ENCODE measurements around the gene OR2AE1. TPM values are rescaled to one million over a fixed set of nuclear protein-coding genes. Genes with fewer than 3 reads are reported as not detected.

The OR2AE1 gene
- total RNA-seq, 1 donor from 2014 or later = 1.3 TPM

DNA sequence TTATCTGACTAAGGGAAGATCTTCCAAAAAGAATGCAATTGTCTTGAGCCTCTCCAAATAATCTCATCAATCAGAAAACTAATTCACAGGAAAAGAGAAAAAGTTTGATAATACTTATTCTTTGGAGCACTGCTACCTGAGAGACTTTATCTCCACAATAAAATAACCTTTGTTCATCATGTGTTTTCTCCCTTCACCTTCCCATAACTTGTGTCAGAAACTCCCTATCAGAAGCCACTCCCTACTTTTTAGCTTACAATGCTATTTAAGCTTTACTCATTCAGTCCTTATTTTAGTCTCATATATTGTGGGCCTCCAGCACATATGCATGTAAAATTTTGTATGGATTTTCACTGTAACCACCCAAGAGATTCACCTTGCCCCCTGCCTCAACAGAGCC is 48.0 kb downstream of the OR2AE1 start:
- no peaks in the 10 kb centered on the region for H3K36me3 Mint-ChIP-seq (ENCODE audit: low read depth)
- H3K27me3 Mint-ChIP-seq = peaks cover 29% of the 10 kb centered on the region
- H3K9me3 Mint-ChIP-seq = no peaks in the 10 kb centered on the region
- H3K4me3 Mint-ChIP-seq = no peak overlapping the region
- POLR2A ChIA-PET = no interaction called here
- DNase-seq (no peak), ATAC-seq (ENCODE audit: low read depth) (no peak)
- intact Hi-C loops (cut with micrococcal nuclease) = no loop called here
- no peak for TF ChIP-seq CTCF (IDR thresholded peaks at IDR 0.05)
- no peak overlapping the region for H3K27ac Mint-ChIP-seq
- H3K4me1 Mint-ChIP-seq = no peaks in the 10 kb centered on the region
- CTCF ChIA-PET = interaction anchor here (0.6 kb wide), 1 partner anchor 210 kb away, joined by 4 read pairs; no protein-coding TSS in a partner anchor

GRCh38 chr7:99827040-99827778 is 49.6 kb downstream of the OR2AE1 start:
- Mint-ChIP-seq H3K36me3 (ENCODE audit: low read depth) (no peaks in the 10 kb centered on the region), H3K9me3 (no peaks in the 10 kb centered on the region), H3K27ac (no peak overlapping the region), H3K4me3 (no peak overlapping the region), H3K27me3 (peaks cover 23% of the 10 kb centered on the region), H3K4me1 (no peaks in the 10 kb centered on the region)
- ATAC-seq (ENCODE audit: low read depth) = no peak
- no peak for TF ChIP-seq CTCF (IDR thresholded peaks at IDR 0.05)
- no peak for DNase-seq
- intact Hi-C loops (cut with micrococcal nuclease) = no loop called here
- ChIA-PET CTCF (no interaction called here), POLR2A (no interaction called here)

Other genes with a start within 250 kb of the OR2AE1 start
- gene CYP3A5, start 197.0 kb downstream of the OR2AE1 start, total RNA-seq = not detected in 2 replicates
- gene CYP3A7, start 141.8 kb downstream of the OR2AE1 start, total RNA-seq = not detected in 2 replicates
- not detected in 2 replicates for gene CYP3A4, start 92.8 kb downstream of the OR2AE1 start, total RNA-seq
- gene CYP3A43, start 49.0 kb downstream of the OR2AE1 start, total RNA-seq = not detected in 2 replicates
- 33.1 and 35.8 TPM in 2 replicates for gene TRIM4, start 42.5 kb upstream of the OR2AE1 start, total RNA-seq
- not detected in 2 replicates for gene GJC3, start 52.6 kb upstream of the OR2AE1 start, total RNA-seq
- gene AZGP1, start 99.0 kb upstream of the OR2AE1 start, total RNA-seq = not detected in 2 replicates
- 59.0 and 70.6 TPM in 2 replicates for gene ZKSCAN1, start 138.6 kb upstream of the OR2AE1 start, total RNA-seq
- 10.6 and 11.3 TPM in 2 replicates for gene ZSCAN21, start 172.7 kb upstream of the OR2AE1 start, total RNA-seq
- gene ZNF3, start 204.7 kb upstream of the OR2AE1 start, total RNA-seq = 33.9 and 39.6 TPM in 2 replicates
- gene COPS6, start 211.9 kb upstream of the OR2AE1 start, total RNA-seq = 88.3 and 108 TPM in 2 replicates
- gene MCM7, start 224.4 kb upstream of the OR2AE1 start, total RNA-seq = 99.7 and 104 TPM in 2 replicates
- gene AP4M1, start 224.6 kb upstream of the OR2AE1 start, total RNA-seq = 11.1 and 12.5 TPM in 2 replicates
- gene TAF6, start 242.3 kb upstream of the OR2AE1 start, total RNA-seq = 42.6 and 54.9 TPM in 2 replicates
- 7.1 and 8.6 TPM in 2 replicates for gene CNPY4, start 242.6 kb upstream of the OR2AE1 start, total RNA-seq
- gene MBLAC1, start 249.9 kb upstream of the OR2AE1 start, total RNA-seq = 1.9 and 2.2 TPM in 2 replicates